Panc1 (cell line): ENCODE measurements around the gene TPRN. TPM values are rescaled to one million over a fixed set of nuclear protein-coding genes. Genes with fewer than 3 reads are reported as not detected.

Source experiments
- ATAC-seq: fragments of 200-7000 bp; cut with Tn5 transposase; 2 replicates; pipeline ENCODE4 v1.9.1; 2020; ENCODE audit warnings: mild to moderate bottlenecking, moderate library complexity
- BruUV-seq: library from RNA; stranded (reverse); fragments of 400-500 nt; replicated peaks from 2 replicates; lab custom pipeline; 2021; lab: Mats Ljungman, UMichigan
- CTCF ChIA-PET: fragments of 300-600 bp; sonication (Branson Sonifier 250); formaldehyde crosslinking; loops from one replicate; lab custom pipeline; 2022; ENCODE audit warnings: antibody characterized with exemption; lab: Charles Lee
- POLR2A ChIA-PET: fragments of 300-600 bp; sonication (Branson Sonifier 250); formaldehyde crosslinking; loops from one replicate; lab custom pipeline; 2022; ENCODE audit warnings: antibody characterized with exemption; lab: Charles Lee
- DNase-seq: peaks from one replicate; pipeline ENCODE4 v3.0.0-alpha.2; 2010; ENCODE audit warnings: low read depth, low spot score
- H3K27ac ChIP-seq: 2 replicates; pipeline ENCODE4 v1.5.1; 2011; ENCODE audit warnings: mild to moderate bottlenecking, low read length, inconsistent platforms
- H3K27me3 ChIP-seq: fragments of 200-500 bp; sonication (Bioruptor generic); 2 replicates; pipeline ENCODE4 v1.6.0; 2014; ENCODE audit warnings: low read length, inconsistent platforms; ENCODE audit not compliant: control insufficient read depth, insufficient read depth
- H3K36me3 ChIP-seq: fragments of 200-500 bp; sonication (Bioruptor generic); 2 replicates; pipeline ENCODE4 v1.5.1; 2014; ENCODE audit warnings: inconsistent platforms, mild to moderate bottlenecking, low read length, moderate library complexity; ENCODE audit not compliant: control insufficient read depth, insufficient read depth
- H3K4me1 ChIP-seq: 2 replicates; pipeline ENCODE4 v1.5.1; 2011; ENCODE audit warnings: inconsistent platforms, mild to moderate bottlenecking, low read length, moderate library complexity; ENCODE audit not compliant: control insufficient read depth, insufficient read depth
- H3K4me3 ChIP-seq, 2 experiments: 2 replicates each; pipeline ENCODE4 v1.5.1; 2011 to 2012; ENCODE audit warnings: low read depth in 2 of 2, low read length in 2 of 2, mild to moderate bottlenecking in 2 of 2, inconsistent platforms in 1 of 2, moderate library complexity in 1 of 2
- H3K9me3 ChIP-seq: fragments of 200-500 bp; sonication (Bioruptor generic); 2 replicates; pipeline ENCODE4 v1.5.1; 2014; ENCODE audit warnings: low read depth, mild to moderate bottlenecking, inconsistent platforms, low read length, moderate library complexity; ENCODE audit not compliant: control insufficient read depth, insufficient read depth
- CTCF ChIP-seq: fragments of 450-650 bp; IDR thresholded peaks from 2 replicates; pipeline ENCODE4 v1.5.1; 2017; ENCODE audit warnings: mild to moderate bottlenecking
- POLR2AphosphoS5 ChIP-seq: IDR thresholded peaks from 2 replicates; pipeline ENCODE4 v1.6.1; 2012; ENCODE audit warnings: mild to moderate bottlenecking, low read depth, low read length, moderate library complexity
- REST ChIP-seq, 2 experiments: IDR thresholded peaks; 2 replicates each; pipeline ENCODE4 v1.6.1; 2011 to 2012; ENCODE audit warnings: low read depth in 2 of 2, control low read depth in 1 of 2, low read length in 1 of 2, mild to moderate bottlenecking in 1 of 2, moderate library complexity in 1 of 2; ENCODE audit not compliant: insufficient read depth in 1 of 2
- SIN3A ChIP-seq: IDR thresholded peaks from 2 replicates; pipeline ENCODE4 v1.6.1; 2012; ENCODE audit warnings: low read depth, mild to moderate bottlenecking, low read length, moderate library complexity, borderline replicate concordance; ENCODE audit not compliant: insufficient read depth
- TCF7L2 ChIP-seq: IDR thresholded peaks from 2 replicates; pipeline ENCODE4 v1.6.1; 2011; ENCODE audit warnings: mild to moderate bottlenecking, low read depth, low read length, inconsistent platforms
- in situ Hi-C: cut with HindIII; loops from 2 replicates; pipeline ENCODE4 v1.10.0; 2016; ENCODE audit warnings: low sequenced_read_pairs, low pct_unique_long_range_greater_than_20kb
- intact Hi-C: fragments of 100-400 bp; cut with micrococcal nuclease; formaldehyde crosslinking; loops from one replicate; pipeline ENCODE4 v1.10.0; 2022; ENCODE audit not compliant: unreplicated experiment
- total RNA-seq: library from RNA; stranded (reverse); gene quantifications from one replicate; pipeline ENCODE4 v1.2.1, GENCODE V29; 2021; ENCODE audit not compliant: unreplicated experiment

Gene TPRN
- total RNA-seq, 1 experiment from 2014 or later: 21.7 TPM

GRCh38 chr9:137171149-137171900 lies 29.2 kb downstream of the TPRN start:
- intact Hi-C loops: no loop called here
- POLR2A ChIA-PET: no interaction called here
- no peak for ATAC-seq
- TF ChIP-seq REST (IDR thresholded peaks at IDR 0.05; ENCODE audit: insufficient read depth in 1 of 2, low read depth in 2 of 2, low read length in 1 of 2): no peak
- TF ChIP-seq TCF7L2: no peak
- TF ChIP-seq SIN3A: no peak
- TF ChIP-seq POLR2AphosphoS5: no peak
- no peak for TF ChIP-seq CTCF
- Histone ChIP-seq H3K4me3 (no peak overlapping the region), H3K9me3 (no peaks in the 10 kb centered on the region), H3K4me1 (peaks cover 6% of the 10 kb centered on the region), H3K36me3 (no peaks in the 10 kb centered on the region), H3K27ac (no peak overlapping the region), H3K27me3 (no peaks in the 10 kb centered on the region)
- in situ Hi-C loops: no loop called here
- no peak for DNase-seq
- BruUV-seq: no TSS peak
- CTCF ChIA-PET: no interaction called here

- Histone ChIP-seq H3K9me3 (no peaks in the 10 kb centered on the region), H3K4me1 (peaks cover 6% of the 10 kb centered on the region), H3K27ac (no peak overlapping the region), H3K27me3 (no peaks in the 10 kb centered on the region), H3K36me3 (no peaks in the 10 kb centered on the region), H3K4me3 (no peak overlapping the region)
- ATAC-seq: no peak
- intact Hi-C loops: no loop called here
- no TSS peak for BruUV-seq
- no peak for DNase-seq
- ChIA-PET CTCF (no interaction called here), POLR2A (no interaction called here)
- TF ChIP-seq TCF7L2 (no peak), CTCF (no peak), SIN3A (no peak), REST (IDR thresholded peaks at IDR 0.05; ENCODE audit: insufficient read depth in 1 of 2, low read depth in 2 of 2, low read length in 1 of 2) (no peak), POLR2AphosphoS5 (no peak)
- in situ Hi-C loops: no loop called here
Observed at GRCh38 chr9:137170486-137171148, 29.9 kb downstream of the TPRN start.
